ENCODE measurements around the gene ZC3H4. TPM values are rescaled to one million over a fixed set of nuclear protein-coding genes. Genes with fewer than 3 reads are reported as not detected.
A peak's percentile ranks its signal among the peaks of the same experiment; 100 is the strongest.

ZC3H4 gene
- total RNA-seq, 3 donors from 2014 or later: 44.4 to 53.4 (median 52.8) TPM

GRCh38 chr19:47075179-47075810 is 38.3 kb downstream of the ZC3H4 start:
- Histone ChIP-seq H3K9me3 (no peaks in the 10 kb centered on the region), H3K4me3 (no peak overlapping the region), H3K36me3 (ENCODE audit: low read depth) (peaks cover 12% of the 10 kb centered on the region), H3K4me1 (ENCODE audit: low read depth) (no peaks in the 10 kb centered on the region)
- intact Hi-C loops (cut with DNase I, micrococcal nuclease): loop anchor here in 1 of 2 donors (5.0 kb wide), 1 partner anchor 47 kb away; no protein-coding TSS in a partner anchor
- TF ChIP-seq CTCF (IDR thresholded peaks at IDR 0.05): no peak
- DNase-seq (peak in 1 of 3 donors; percentile 50), ATAC-seq (no peak)

GRCh38 chr19:47074621-47075020 is 39.0 kb downstream of the ZC3H4 start:
- no peaks in the 10 kb centered on the region for H3K9me3 ChIP-seq
- DNase-seq (no peak), ATAC-seq (no peak)
- H3K4me1 ChIP-seq (ENCODE audit: low read depth): no peaks in the 10 kb centered on the region
- H3K36me3 ChIP-seq (ENCODE audit: low read depth): peaks cover 12% of the 10 kb centered on the region
- H3K4me3 ChIP-seq: no peak overlapping the region
- TF ChIP-seq CTCF (IDR thresholded peaks at IDR 0.05): no peak
- intact Hi-C loops (cut with DNase I, micrococcal nuclease): loop anchor here in 1 of 2 donors (5.0 kb wide), 1 partner anchor 48 kb away; no protein-coding TSS in a partner anchor

- Histone ChIP-seq H3K36me3 (ENCODE audit: low read depth) (peaks cover 12% of the 10 kb centered on the region), H3K9me3 (no peaks in the 10 kb centered on the region), H3K4me3 (no peak overlapping the region), H3K4me1 (ENCODE audit: low read depth) (no peaks in the 10 kb centered on the region)
- ATAC-seq (no peak), DNase-seq (no peak)
- intact Hi-C loops (cut with DNase I, micrococcal nuclease): no loop called here
- TF ChIP-seq CTCF (IDR thresholded peaks at IDR 0.05): no peak
Measured at GRCh38 chr19:47073574-47073973, 40.0 kb downstream of the ZC3H4 start.

GRCh38 chr19:47072323-47072722 is 41.3 kb downstream of the ZC3H4 start:
- no peak for TF ChIP-seq CTCF (IDR thresholded peaks at IDR 0.05)
- Histone ChIP-seq H3K4me3 (no peak overlapping the region), H3K9me3 (no peaks in the 10 kb centered on the region), H3K36me3 (ENCODE audit: low read depth) (peaks cover 12% of the 10 kb centered on the region), H3K4me1 (ENCODE audit: low read depth) (no peaks in the 10 kb centered on the region)
- ATAC-seq: no peak
- DNase-seq: no peak
- intact Hi-C loops (cut with DNase I, micrococcal nuclease): no loop called here

GRCh38 chr19:47071731-47072130 is 41.8 kb downstream of the ZC3H4 start:
- no peak for TF ChIP-seq CTCF (IDR thresholded peaks at IDR 0.05)
- peaks cover 15% of the 10 kb centered on the region for H3K36me3 ChIP-seq (ENCODE audit: low read depth)
- H3K4me3 ChIP-seq: no peak overlapping the region
- intact Hi-C loops (cut with DNase I, micrococcal nuclease): no loop called here
- DNase-seq: no peak
- no peaks in the 10 kb centered on the region for H3K4me1 ChIP-seq (ENCODE audit: low read depth)
- H3K9me3 ChIP-seq: no peaks in the 10 kb centered on the region
- no peak for ATAC-seq
